ENCODE data around the gene GRIN3B. TPM values are rescaled to one million over a fixed set of nuclear protein-coding genes. Genes with fewer than 3 reads are reported as not detected.

The GRIN3B gene
- total and polyA plus RNA-seq, 7 experiments from 2014 or later = 0.10 to 0.56 (median 0.19) TPM; not detected in 4

- ChIA-PET CTCF (no interaction called here), POLR2A (no interaction called here)
- Histone ChIP-seq H3K36me3 (ENCODE audit: control insufficient read depth in 2 of 3, insufficient read depth in 3 of 3, low read length in 3 of 3) (peaks cover 0 to 51% (median 0%) of the 10 kb centered on the region in 3 experiments), H3K4me1 (ENCODE audit: control insufficient read depth in 2 of 2, insufficient read depth in 2 of 2, low read length in 2 of 2) (no peaks in the 10 kb centered on the region), H3K27me3 (ENCODE audit: control insufficient read depth in 2 of 2, insufficient read depth in 2 of 2, low read length in 2 of 2) (no peaks in the 10 kb centered on the region), H3K9me3 (ENCODE audit: control insufficient read depth in 2 of 3, low read length in 3 of 3) (no peaks in the 10 kb centered on the region), H3K4me3 (ENCODE audit: low read length) (no peak overlapping the region), H3K27ac (ENCODE audit: low read depth, low read length) (no peak overlapping the region)
- Mint-ChIP-seq H3K4me1 (peaks cover 0 to 8% (median 0%) of the 10 kb centered on the region in 7 donors), H3K4me3 (no peak overlapping the region), H3K9me3 (peaks cover 0 to 2% (median 0%) of the 10 kb centered on the region in 11 donors), H3K27me3 (no peaks in the 10 kb centered on the region), H3K27ac (no peak overlapping the region), H3K36me3 (peaks cover 0 to 4% (median 0%) of the 10 kb centered on the region in 5 donors)
- intact Hi-C loops (cut with micrococcal nuclease) = no loop called here
- ATAC-seq (no peak), DNase-seq (no peak)
Measured at GRCh38 chr19:1009041-1009980, 9.1 kb downstream of the GRIN3B start.

- DNase-seq (no peak), ATAC-seq (no peak)
- Histone ChIP-seq H3K27ac (ENCODE audit: low read depth, low read length) (no peak overlapping the region), H3K9me3 (ENCODE audit: control insufficient read depth in 2 of 3, low read length in 3 of 3) (no peaks in the 10 kb centered on the region), H3K4me3 (ENCODE audit: low read length) (no peak overlapping the region), H3K36me3 (ENCODE audit: control insufficient read depth in 2 of 3, insufficient read depth in 3 of 3, low read length in 3 of 3) (peaks cover 0 to 59% (median 0%) of the 10 kb centered on the region in 3 experiments), H3K27me3 (ENCODE audit: control insufficient read depth in 2 of 2, insufficient read depth in 2 of 2, low read length in 2 of 2) (no peaks in the 10 kb centered on the region), H3K4me1 (ENCODE audit: control insufficient read depth in 2 of 2, insufficient read depth in 2 of 2, low read length in 2 of 2) (no peaks in the 10 kb centered on the region)
- ChIA-PET CTCF (no interaction called here), POLR2A (no interaction called here)
- no peak overlapping the region for H3K27ac Mint-ChIP-seq
- peaks cover 0 to 4% (median 0%) of the 10 kb centered on the region in 5 donors for H3K36me3 Mint-ChIP-seq
- H3K4me3 Mint-ChIP-seq = no peak overlapping the region
- intact Hi-C loops (cut with micrococcal nuclease) = no loop called here
- peaks cover 0 to 2% (median 0%) of the 10 kb centered on the region in 11 donors for H3K9me3 Mint-ChIP-seq
- H3K4me1 Mint-ChIP-seq = peaks cover 0 to 10% (median 0%) of the 10 kb centered on the region in 7 donors
- no peaks in the 10 kb centered on the region for H3K27me3 Mint-ChIP-seq
Measured at GRCh38 chr19:1009981-1010538, 9.8 kb downstream of the GRIN3B start.

DNA sequence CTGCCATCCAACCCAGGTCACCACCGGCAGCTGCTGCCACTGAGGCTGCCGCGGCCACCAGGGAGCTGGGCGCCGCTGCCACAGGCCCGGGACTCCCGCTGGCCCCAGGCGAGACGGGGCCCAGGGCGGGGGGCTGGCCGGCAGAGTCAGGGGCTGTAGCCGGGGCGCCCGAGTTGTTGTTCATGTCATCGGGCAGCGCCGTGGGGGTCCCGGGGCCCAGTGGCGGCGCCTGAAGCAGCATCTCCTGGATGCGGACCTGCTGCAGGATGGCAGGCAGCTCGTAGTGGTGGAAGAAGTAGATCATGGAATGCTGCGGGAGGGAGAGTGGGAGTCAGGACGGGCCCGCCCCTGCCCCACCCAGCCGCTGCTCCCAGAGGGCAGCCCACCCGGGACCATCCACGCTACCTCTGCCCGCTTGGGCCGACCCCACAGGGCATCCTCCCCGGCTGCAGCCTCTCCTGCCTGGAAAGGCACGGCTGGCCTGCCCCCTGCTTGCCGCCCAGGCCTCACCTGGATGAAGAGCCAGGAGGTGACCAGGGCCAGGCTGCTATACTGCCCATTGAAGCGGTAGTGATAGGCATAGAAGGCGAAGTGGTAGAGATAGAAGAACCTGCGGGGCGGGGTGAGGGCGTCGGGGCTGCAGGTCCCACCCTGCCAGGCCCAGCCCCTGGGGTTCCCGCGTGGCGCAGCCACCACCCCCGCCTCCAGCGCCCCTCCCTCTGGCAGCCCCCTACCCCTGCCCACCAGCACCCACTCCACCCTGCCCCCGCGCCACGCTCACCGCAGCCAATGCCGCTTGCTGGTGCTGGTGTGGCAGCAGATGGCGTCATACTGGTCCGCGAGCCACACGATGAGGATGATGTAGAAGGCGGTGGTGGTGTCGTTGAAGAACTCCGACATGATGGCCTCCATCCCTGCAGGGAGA, 10.6 kb downstream of the GRIN3B start:
- Histone ChIP-seq H3K9me3 (ENCODE audit: control insufficient read depth in 2 of 3, low read length in 3 of 3) (no peaks in the 10 kb centered on the region), H3K27me3 (ENCODE audit: control insufficient read depth in 2 of 2, insufficient read depth in 2 of 2, low read length in 2 of 2) (no peaks in the 10 kb centered on the region), H3K27ac (ENCODE audit: low read depth, low read length) (no peak overlapping the region), H3K36me3 (ENCODE audit: control insufficient read depth in 2 of 3, insufficient read depth in 3 of 3, low read length in 3 of 3) (peaks cover 0 to 63% (median 0%) of the 10 kb centered on the region in 3 experiments), H3K4me3 (ENCODE audit: low read length) (no peak overlapping the region), H3K4me1 (ENCODE audit: control insufficient read depth in 2 of 2, insufficient read depth in 2 of 2, low read length in 2 of 2) (peaks cover 0 to 3% of the 10 kb centered on the region in 2 donors)
- POLR2A ChIA-PET = no interaction called here
- intact Hi-C loops (cut with micrococcal nuclease) = no loop called here
- H3K27ac Mint-ChIP-seq = no peak overlapping the region
- peaks cover 0 to 2% (median 0%) of the 10 kb centered on the region in 11 donors for H3K9me3 Mint-ChIP-seq
- no peaks in the 10 kb centered on the region for H3K27me3 Mint-ChIP-seq
- no peak overlapping the region for H3K4me3 Mint-ChIP-seq
- peaks cover 0 to 4% (median 0%) of the 10 kb centered on the region in 5 donors for H3K36me3 Mint-ChIP-seq
- peaks cover 0 to 9% (median 0%) of the 10 kb centered on the region in 7 donors for H3K4me1 Mint-ChIP-seq
- CTCF ChIA-PET = no interaction called here
- DNase-seq (no peak), ATAC-seq (no peak)

DNA sequence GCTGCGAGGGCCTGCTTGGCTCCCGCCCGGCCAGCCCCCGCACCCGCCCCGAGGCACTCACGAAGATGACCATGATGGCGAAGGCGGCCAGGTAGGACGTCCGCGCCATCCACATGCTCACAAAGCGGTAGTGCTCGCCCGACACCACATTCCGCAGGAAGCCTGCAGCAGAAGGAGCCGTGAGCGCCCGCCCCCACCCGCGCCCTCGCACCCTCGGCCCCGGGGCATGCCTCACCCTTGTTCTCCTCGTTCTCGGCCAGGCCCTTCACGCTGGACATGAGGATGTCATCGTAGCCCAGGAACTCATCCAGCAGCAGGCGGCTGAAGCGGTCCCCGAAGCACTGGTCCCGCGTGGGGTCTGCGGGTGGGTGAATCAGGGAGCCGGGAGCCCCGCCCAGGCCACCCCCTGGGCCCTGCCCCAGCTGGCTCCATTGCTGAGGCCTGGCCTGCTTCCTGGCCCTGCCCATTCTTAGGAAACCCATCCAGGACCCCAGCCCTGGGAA, 11.7 kb downstream of the GRIN3B start:
- Mint-ChIP-seq H3K27me3 (no peaks in the 10 kb centered on the region), H3K9me3 (peaks cover 0 to 2% (median 0%) of the 10 kb centered on the region in 11 donors), H3K4me3 (no peak overlapping the region), H3K36me3 (peaks cover 0 to 4% (median 0%) of the 10 kb centered on the region in 5 donors), H3K4me1 (peaks cover 0 to 12% (median 6%) of the 10 kb centered on the region in 7 donors), H3K27ac (no peak overlapping the region)
- DNase-seq = no peak
- peaks cover 0 to 67% (median 0%) of the 10 kb centered on the region in 3 experiments for H3K36me3 ChIP-seq (ENCODE audit: control insufficient read depth in 2 of 3, insufficient read depth in 3 of 3, low read length in 3 of 3)
- ChIA-PET CTCF (no interaction called here), POLR2A (no interaction called here)
- no peaks in the 10 kb centered on the region for H3K9me3 ChIP-seq (ENCODE audit: control insufficient read depth in 2 of 3, low read length in 3 of 3)
- intact Hi-C loops (cut with micrococcal nuclease) = no loop called here
- no peak overlapping the region for H3K27ac ChIP-seq (ENCODE audit: low read depth, low read length)
- H3K27me3 ChIP-seq (ENCODE audit: control insufficient read depth in 2 of 2, insufficient read depth in 2 of 2, low read length in 2 of 2) = no peaks in the 10 kb centered on the region
- H3K4me3 ChIP-seq (ENCODE audit: low read length) = no peak overlapping the region
- H3K4me1 ChIP-seq (ENCODE audit: control insufficient read depth in 2 of 2, insufficient read depth in 2 of 2, low read length in 2 of 2) = peaks cover 3 to 7% of the 10 kb centered on the region in 2 donors
- no peak for ATAC-seq

GRCh38 chr19:1012334-1012733, 12.1 kb downstream of the GRIN3B start:
- peaks cover 0 to 67% (median 0%) of the 10 kb centered on the region in 3 experiments for H3K36me3 ChIP-seq (ENCODE audit: control insufficient read depth in 2 of 3, insufficient read depth in 3 of 3, low read length in 3 of 3)
- ChIA-PET CTCF (interaction anchor here (0.7 kb wide), 1 partner anchor 11 kb away, joined by 3 read pairs; no protein-coding TSS in a partner anchor), POLR2A (interaction anchor here (0.9 to 1.7 kb wide), 3 partner anchors 9 to 202 kb away, joined by 3 to 4 read pairs (median 4); partner anchors contain the start of genes ARHGAP45 and RNU6-2)
- DNase-seq (no peak), ATAC-seq (no peak)
- no peak overlapping the region for H3K27ac ChIP-seq (ENCODE audit: low read depth, low read length)
- H3K4me3 ChIP-seq (ENCODE audit: low read length) = no peak overlapping the region
- Mint-ChIP-seq H3K27me3 (no peaks in the 10 kb centered on the region), H3K4me3 (no peak overlapping the region), H3K27ac (no peak overlapping the region), H3K9me3 (no peaks in the 10 kb centered on the region), H3K36me3 (peaks cover 0 to 3% (median 0%) of the 10 kb centered on the region in 5 donors), H3K4me1 (peaks cover 0 to 16% (median 11%) of the 10 kb centered on the region in 7 donors)
- no peaks in the 10 kb centered on the region for H3K27me3 ChIP-seq (ENCODE audit: control insufficient read depth in 2 of 2, insufficient read depth in 2 of 2, low read length in 2 of 2)
- H3K4me1 ChIP-seq (ENCODE audit: control insufficient read depth in 2 of 2, insufficient read depth in 2 of 2, low read length in 2 of 2) = peaks cover 7 to 12% of the 10 kb centered on the region in 2 donors
- no peaks in the 10 kb centered on the region for H3K9me3 ChIP-seq (ENCODE audit: control insufficient read depth in 2 of 3, low read length in 3 of 3)
- intact Hi-C loops (cut with micrococcal nuclease) = no loop called here

- POLR2A ChIA-PET = interaction anchor here (0.9 to 1.7 kb wide), 3 partner anchors 8 to 201 kb away, joined by 3 to 4 read pairs (median 4); partner anchors contain the start of genes ARHGAP45 and RNU6-2
- ATAC-seq (no peak), DNase-seq (no peak)
- no peaks in the 10 kb centered on the region for H3K9me3 ChIP-seq (ENCODE audit: control insufficient read depth in 2 of 3, low read length in 3 of 3)
- no peaks in the 10 kb centered on the region for H3K9me3 Mint-ChIP-seq
- intact Hi-C loops (cut with micrococcal nuclease) = no loop called here
- H3K36me3 ChIP-seq (ENCODE audit: control insufficient read depth in 2 of 3, insufficient read depth in 3 of 3, low read length in 3 of 3) = peaks cover 0 to 67% (median 0%) of the 10 kb centered on the region in 3 experiments
- peaks cover 16 to 21% of the 10 kb centered on the region in 2 donors for H3K4me1 ChIP-seq (ENCODE audit: control insufficient read depth in 2 of 2, insufficient read depth in 2 of 2, low read length in 2 of 2)
- CTCF ChIA-PET = interaction anchor here (1.3 kb wide), 1 partner anchor 150 kb away, joined by 3 read pairs; no protein-coding TSS in a partner anchor
- no peak overlapping the region for H3K27ac ChIP-seq (ENCODE audit: low read depth, low read length)
- no peaks in the 10 kb centered on the region for H3K27me3 ChIP-seq (ENCODE audit: control insufficient read depth in 2 of 2, insufficient read depth in 2 of 2, low read length in 2 of 2)
- peaks cover 0 to 3% (median 0%) of the 10 kb centered on the region in 5 donors for H3K36me3 Mint-ChIP-seq
- no peak overlapping the region for H3K4me3 Mint-ChIP-seq
- peaks cover 5 to 25% (median 14%) of the 10 kb centered on the region in 7 donors for H3K4me1 Mint-ChIP-seq
- H3K27ac Mint-ChIP-seq = no peak overlapping the region
- no peak overlapping the region for H3K4me3 ChIP-seq (ENCODE audit: low read length)
- H3K27me3 Mint-ChIP-seq = no peaks in the 10 kb centered on the region
Measured at GRCh38 chr19:1013218-1013617, 13.0 kb downstream of the GRIN3B start.
